Ishikawa (cell line): ENCODE results near the gene GTF2F2.

Experiments used
- CEBPB ChIP-seq: IDR thresholded peaks from 2 replicates; pipeline ENCODE4 v1.6.1; 2012
- CREB1 ChIP-seq: IDR thresholded peaks from 2 replicates; pipeline ENCODE4 v1.6.1; 2012; ENCODE audit warnings: low read depth
- EGR1 ChIP-seq: IDR thresholded peaks from 2 replicates; pipeline ENCODE4 v1.6.1; 2012
- FOXM1 ChIP-seq: IDR thresholded peaks from 2 replicates; pipeline ENCODE4 v1.6.1; 2012; ENCODE audit warnings: low read depth, borderline replicate concordance
- NFIC ChIP-seq: IDR thresholded peaks from 2 replicates; pipeline ENCODE4 v1.6.1; 2012
- RAD21 ChIP-seq: IDR thresholded peaks from 2 replicates; pipeline ENCODE4 v1.6.1; 2012; ENCODE audit warnings: low read depth
- ZBTB7A ChIP-seq: IDR thresholded peaks from 2 replicates; pipeline ENCODE4 v1.6.1; 2012; ENCODE audit warnings: low read depth
- TF ChIP-seq, protein P1 (sequence below): IDR thresholded peaks from 2 replicates; pipeline ENCODE4 v1.6.1; 2012; ENCODE audit warnings: low read depth, mild to moderate bottlenecking
- TF ChIP-seq, protein P2 (sequence below): IDR thresholded peaks from 2 replicates; pipeline ENCODE4 v1.6.1; 2012

DNA sequence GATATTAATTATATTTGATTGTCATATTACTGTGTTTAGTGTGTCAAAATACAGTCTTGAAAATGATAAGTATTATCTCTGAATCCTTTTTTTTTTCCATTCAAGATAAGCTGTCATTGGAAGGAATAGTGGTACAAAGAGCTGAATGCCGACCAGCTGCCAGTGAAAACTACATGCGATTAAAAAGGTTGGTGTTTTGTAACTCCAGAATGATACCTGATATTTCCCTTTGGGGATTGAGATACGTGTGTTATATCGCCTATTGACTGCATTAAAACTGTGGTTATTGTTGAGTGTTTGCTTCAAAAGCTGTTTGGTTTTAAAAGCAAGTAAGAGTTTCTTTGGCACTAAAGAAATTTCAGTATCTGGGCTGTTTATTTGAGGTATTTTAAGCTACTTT lies 87.0 kb downstream of the GTF2F2 start:
- TF ChIP-seq ZBTB7A = no peak
- TF ChIP-seq, protein P1, sequence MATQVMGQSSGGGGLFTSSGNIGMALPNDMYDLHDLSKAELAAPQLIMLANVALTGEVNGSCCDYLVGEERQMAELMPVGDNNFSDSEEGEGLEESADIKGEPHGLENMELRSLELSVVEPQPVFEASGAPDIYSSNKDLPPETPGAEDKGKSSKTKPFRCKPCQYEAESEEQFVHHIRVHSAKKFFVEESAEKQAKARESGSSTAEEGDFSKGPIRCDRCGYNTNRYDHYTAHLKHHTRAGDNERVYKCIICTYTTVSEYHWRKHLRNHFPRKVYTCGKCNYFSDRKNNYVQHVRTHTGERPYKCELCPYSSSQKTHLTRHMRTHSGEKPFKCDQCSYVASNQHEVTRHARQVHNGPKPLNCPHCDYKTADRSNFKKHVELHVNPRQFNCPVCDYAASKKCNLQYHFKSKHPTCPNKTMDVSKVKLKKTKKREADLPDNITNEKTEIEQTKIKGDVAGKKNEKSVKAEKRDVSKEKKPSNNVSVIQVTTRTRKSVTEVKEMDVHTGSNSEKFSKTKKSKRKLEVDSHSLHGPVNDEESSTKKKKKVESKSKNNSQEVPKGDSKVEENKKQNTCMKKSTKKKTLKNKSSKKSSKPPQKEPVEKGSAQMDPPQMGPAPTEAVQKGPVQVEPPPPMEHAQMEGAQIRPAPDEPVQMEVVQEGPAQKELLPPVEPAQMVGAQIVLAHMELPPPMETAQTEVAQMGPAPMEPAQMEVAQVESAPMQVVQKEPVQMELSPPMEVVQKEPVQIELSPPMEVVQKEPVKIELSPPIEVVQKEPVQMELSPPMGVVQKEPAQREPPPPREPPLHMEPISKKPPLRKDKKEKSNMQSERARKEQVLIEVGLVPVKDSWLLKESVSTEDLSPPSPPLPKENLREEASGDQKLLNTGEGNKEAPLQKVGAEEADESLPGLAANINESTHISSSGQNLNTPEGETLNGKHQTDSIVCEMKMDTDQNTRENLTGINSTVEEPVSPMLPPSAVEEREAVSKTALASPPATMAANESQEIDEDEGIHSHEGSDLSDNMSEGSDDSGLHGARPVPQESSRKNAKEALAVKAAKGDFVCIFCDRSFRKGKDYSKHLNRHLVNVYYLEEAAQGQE = no peak
- no peak for TF ChIP-seq RAD21
- no peak; the same call in 1 of the 2 replicates for TF ChIP-seq NFIC
- no peak for TF ChIP-seq EGR1
- TF ChIP-seq, protein P2, sequence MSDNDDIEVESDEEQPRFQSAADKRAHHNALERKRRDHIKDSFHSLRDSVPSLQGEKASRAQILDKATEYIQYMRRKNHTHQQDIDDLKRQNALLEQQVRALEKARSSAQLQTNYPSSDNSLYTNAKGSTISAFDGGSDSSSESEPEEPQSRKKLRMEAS = no peak
- TF ChIP-seq FOXM1 = no peak
- TF ChIP-seq CEBPB = no peak
- no peak for TF ChIP-seq CREB1
